Natural killer cell (primary cell): Measurements from ENCODE around the gene ENO2. TPM values are rescaled to one million over a fixed set of nuclear protein-coding genes. Genes with fewer than 3 reads are reported as not detected.
"Not testable (repeated sequence)": the region's sequence is repeated elsewhere in the genome, so short reads cannot be mapped to it uniquely, and the experiment has no call there.

Experiments
- ATAC-seq, 3 donors: fragments of 150-1000 bp in 2 of 3; fragments of 200-7000 bp in 1 of 3; cut with Tn5 transposase; 1 replicate in 1 of 3; 2 replicates in 2 of 3; pipeline ENCODE4 v1.10.0; 2021; ENCODE audit warnings: mild to moderate bottlenecking in 2 of 3, moderate library complexity in 2 of 3
- DNase-seq, 2 donors: peaks; one replicate each; pipeline versions ENCODE4 v3.0.0 to v3.0.0-alpha.2; 2013 to 2021; ENCODE audit warnings: mixed read lengths in 1 of 2
- H3K27ac ChIP-seq: one replicate; pipeline ENCODE4 v1.5.1; 2013; ENCODE audit warnings: mild to moderate bottlenecking, low read length
- H3K27me3 ChIP-seq: one replicate; pipeline ENCODE4 v1.6.1; 2013; ENCODE audit warnings: low read length; ENCODE audit not compliant: control insufficient read depth, insufficient read depth
- H3K36me3 ChIP-seq: one replicate; pipeline ENCODE4 v1.6.1; 2013; ENCODE audit warnings: low read length; ENCODE audit not compliant: control insufficient read depth, insufficient read depth
- H3K4me1 ChIP-seq: one replicate; pipeline ENCODE4 v1.6.1; 2013; ENCODE audit warnings: low read length; ENCODE audit not compliant: control insufficient read depth, insufficient read depth
- H3K4me3 ChIP-seq: one replicate; pipeline ENCODE4 v1.5.1; 2013; ENCODE audit warnings: low read length
- H3K9me3 ChIP-seq: one replicate; pipeline ENCODE4 v1.6.1; 2013; ENCODE audit warnings: low read length; ENCODE audit not compliant: control insufficient read depth, insufficient read depth
- H3K27ac Mint-ChIP-seq, 2 donors: one replicate each; pipeline ENCODE4 v1.8.0; 2022; ENCODE audit warnings: mild to moderate bottlenecking in 2 of 2, mixed read lengths in 2 of 2, moderate library complexity in 1 of 2
- H3K27me3 Mint-ChIP-seq, 2 donors: one replicate each; pipeline ENCODE4 v1.8.0; 2022; ENCODE audit warnings: low read depth in 2 of 2, mixed read lengths in 2 of 2
- H3K36me3 Mint-ChIP-seq: one replicate; pipeline ENCODE4 v1.8.0; 2022; ENCODE audit warnings: mixed read lengths
- H3K4me1 Mint-ChIP-seq, 2 donors: one replicate each; pipeline ENCODE4 v1.8.0; 2022; ENCODE audit warnings: mixed read lengths in 2 of 2
- H3K4me3 Mint-ChIP-seq: one replicate; pipeline ENCODE4 v1.8.0; 2022; ENCODE audit warnings: mild to moderate bottlenecking, moderate library complexity, mixed read lengths
- H3K9me3 Mint-ChIP-seq, 2 donors: one replicate each; pipeline ENCODE4 v1.8.0; 2022; ENCODE audit warnings: mixed read lengths in 2 of 2
- WGBS: methylation state at CpG from one replicate; pipeline ENCODE4 v1.1.7; 2013; ENCODE audit warnings: missing lambda C conversion rate; ENCODE audit not compliant: insufficient coverage; 5-methylcytosine and 5-hydroxymethylcytosine counted together
- intact Hi-C: fragments of 100-400 bp; cut with micrococcal nuclease; formaldehyde crosslinking; loops from one replicate; pipeline ENCODE4 v1.14.2; 2022
- total RNA-seq, 4 donors: library from RNA; stranded (reverse); fragments of 120-200 nt in 1 of 4; gene quantifications; one replicate each; pipeline versions ENCODE4 v1.2.3 to v1.2.4, GENCODE V29; 2013 to 2022
- TF ChIP-seq, protein P1 (sequence below): fragments of 200-600 bp; IDR thresholded peaks from one replicate; pipeline ENCODE4 v1.8.0; 2022; ENCODE audit warnings: antibody characterized with exemption

ENO2 gene
- total RNA-seq, 3 donors from 2014 or later (not counting 1 experiment from before 2014, with no cell fraction given): 21.6 to 30.8 (median 23.1) TPM

DNA sequence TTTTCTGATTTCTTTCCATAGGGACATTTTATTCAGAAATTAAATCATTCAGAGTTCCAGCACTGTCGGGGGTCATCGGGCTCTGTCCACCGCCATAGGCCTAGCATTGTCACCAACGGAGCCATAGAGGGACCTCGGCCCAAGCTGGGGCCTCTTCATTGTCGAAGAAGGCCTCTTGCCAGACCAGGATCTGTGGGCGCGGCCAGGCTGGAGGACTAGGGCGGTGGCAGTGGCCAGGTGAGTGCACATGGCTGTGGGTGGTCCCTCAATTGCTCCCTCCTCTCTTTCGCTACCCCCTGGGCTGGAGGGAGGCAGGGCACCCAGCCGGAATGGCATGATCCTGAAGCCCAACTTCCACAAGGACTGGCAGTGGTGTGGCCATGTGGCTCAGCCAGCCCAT, 30.7 kb upstream of the ENO2 start:
- no peak overlapping the region for H3K4me3 ChIP-seq
- no peaks in the 10 kb centered on the region for H3K9me3 ChIP-seq
- no peaks in the 10 kb centered on the region for H3K27me3 Mint-ChIP-seq
- H3K36me3 Mint-ChIP-seq: no peaks in the 10 kb centered on the region
- TF ChIP-seq, protein P1, sequence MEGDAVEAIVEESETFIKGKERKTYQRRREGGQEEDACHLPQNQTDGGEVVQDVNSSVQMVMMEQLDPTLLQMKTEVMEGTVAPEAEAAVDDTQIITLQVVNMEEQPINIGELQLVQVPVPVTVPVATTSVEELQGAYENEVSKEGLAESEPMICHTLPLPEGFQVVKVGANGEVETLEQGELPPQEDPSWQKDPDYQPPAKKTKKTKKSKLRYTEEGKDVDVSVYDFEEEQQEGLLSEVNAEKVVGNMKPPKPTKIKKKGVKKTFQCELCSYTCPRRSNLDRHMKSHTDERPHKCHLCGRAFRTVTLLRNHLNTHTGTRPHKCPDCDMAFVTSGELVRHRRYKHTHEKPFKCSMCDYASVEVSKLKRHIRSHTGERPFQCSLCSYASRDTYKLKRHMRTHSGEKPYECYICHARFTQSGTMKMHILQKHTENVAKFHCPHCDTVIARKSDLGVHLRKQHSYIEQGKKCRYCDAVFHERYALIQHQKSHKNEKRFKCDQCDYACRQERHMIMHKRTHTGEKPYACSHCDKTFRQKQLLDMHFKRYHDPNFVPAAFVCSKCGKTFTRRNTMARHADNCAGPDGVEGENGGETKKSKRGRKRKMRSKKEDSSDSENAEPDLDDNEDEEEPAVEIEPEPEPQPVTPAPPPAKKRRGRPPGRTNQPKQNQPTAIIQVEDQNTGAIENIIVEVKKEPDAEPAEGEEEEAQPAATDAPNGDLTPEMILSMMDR: no peak
- no peak for DNase-seq
- no peaks in the 10 kb centered on the region for H3K4me1 Mint-ChIP-seq
- no peak overlapping the region for H3K27ac Mint-ChIP-seq
- no peaks in the 10 kb centered on the region for H3K27me3 ChIP-seq
- no peaks in the 10 kb centered on the region for H3K4me1 ChIP-seq
- intact Hi-C loops: no loop called here
- H3K27ac ChIP-seq: no peak overlapping the region
- H3K36me3 ChIP-seq: peaks cover 2% of the 10 kb centered on the region
- WGBS: 97% methylated on average over 11 of the region's 11 CpGs
- no peak for ATAC-seq
- H3K9me3 Mint-ChIP-seq: no peaks in the 10 kb centered on the region
- no peak overlapping the region for H3K4me3 Mint-ChIP-seq

DNA sequence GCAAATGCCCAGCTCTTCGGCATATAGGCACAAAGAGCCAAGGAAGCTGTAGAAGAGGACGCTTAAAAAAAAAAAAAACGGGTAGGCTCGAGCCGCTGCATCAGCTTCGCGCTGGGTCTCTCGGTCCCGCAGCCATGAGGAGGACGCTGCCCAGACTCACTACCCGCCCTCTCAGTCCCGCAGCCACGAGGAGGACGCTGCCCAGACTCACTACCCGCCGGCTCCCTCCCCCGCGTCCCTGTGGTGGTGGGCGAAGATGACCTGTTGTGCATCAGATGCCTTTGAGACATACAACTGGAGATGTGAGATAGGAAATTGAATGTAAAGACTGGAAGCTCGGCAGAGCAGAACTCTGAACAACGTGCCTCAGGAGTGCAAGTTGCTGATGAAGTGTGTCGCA, 29.8 kb upstream of the ENO2 start:
- Mint-ChIP-seq H3K4me1 (no peaks in the 10 kb centered on the region), H3K9me3 (no peaks in the 10 kb centered on the region), H3K36me3 (no peaks in the 10 kb centered on the region), H3K27me3 (no peaks in the 10 kb centered on the region), H3K4me3 (no peak overlapping the region), H3K27ac (no peak overlapping the region)
- Histone ChIP-seq H3K27me3 (no peaks in the 10 kb centered on the region), H3K4me3 (no peak overlapping the region), H3K27ac (no peak overlapping the region), H3K9me3 (no peaks in the 10 kb centered on the region), H3K4me1 (no peaks in the 10 kb centered on the region), H3K36me3 (peaks cover 2% of the 10 kb centered on the region)
- ATAC-seq (no peak), DNase-seq (no peak)
- intact Hi-C loops: no loop called here
- TF ChIP-seq, protein P1: no peak
- 93% methylated on average over 22 of the region's 22 CpGs for WGBS

- H3K27ac ChIP-seq, H3K27ac Mint-ChIP-seq, ATAC-seq, H3K4me3 Mint-ChIP-seq, intact Hi-C loops, DNase-seq, H3K27me3 Mint-ChIP-seq, H3K4me1 ChIP-seq, H3K9me3 ChIP-seq, H3K27me3 ChIP-seq, H3K36me3 Mint-ChIP-seq, H3K9me3 Mint-ChIP-seq, H3K36me3 ChIP-seq, H3K4me3 ChIP-seq: not testable (repeated sequence)
- 82% methylated on average over 8 of the region's 15 CpGs for WGBS
- H3K4me1 Mint-ChIP-seq: peaks cover 6 to 10% of the 10 kb centered on the region in 2 donors
These were observed 28.0 kb upstream of the ENO2 start for GRCh38 chr12:6886206-6886999.

DNA sequence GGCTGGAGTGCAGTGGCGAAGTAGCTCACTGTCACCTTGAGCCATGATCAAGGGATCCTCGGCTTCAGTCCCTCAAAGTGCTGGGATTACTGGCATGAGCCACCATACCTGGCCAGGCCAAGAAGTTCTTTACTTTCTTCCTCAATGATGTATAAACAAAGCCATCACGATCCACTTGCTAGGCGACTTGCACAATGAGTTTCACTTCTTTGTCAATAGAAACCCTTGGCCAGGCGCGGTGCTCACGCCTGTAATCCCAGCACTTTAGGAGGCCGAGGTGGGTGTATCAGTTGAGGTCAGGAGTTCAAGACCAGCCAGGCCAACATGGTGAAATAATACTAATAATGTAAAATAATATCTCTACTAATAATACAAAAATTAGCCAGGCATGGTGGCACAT, 26.9 kb upstream of the ENO2 start:
- 92% methylated on average over 7 of the region's 8 CpGs for WGBS
- Mint-ChIP-seq H3K9me3 (no peaks in the 10 kb centered on the region), H3K36me3 (no peaks in the 10 kb centered on the region), H3K27ac (no peak overlapping the region), H3K4me3 (no peak overlapping the region), H3K27me3 (no peaks in the 10 kb centered on the region), H3K4me1 (peaks cover 11 to 15% of the 10 kb centered on the region in 2 donors)
- Histone ChIP-seq H3K27ac (no peak overlapping the region), H3K9me3 (no peaks in the 10 kb centered on the region), H3K4me1 (peaks cover 14% of the 10 kb centered on the region), H3K36me3 (peaks cover 2% of the 10 kb centered on the region), H3K4me3 (no peak overlapping the region), H3K27me3 (no peaks in the 10 kb centered on the region)
- intact Hi-C loops: no loop called here
- ATAC-seq (no peak), DNase-seq (no peak)
- TF ChIP-seq, protein P1: no peak
